ENCODE measurements around the gene VDAC2.

DNA sequence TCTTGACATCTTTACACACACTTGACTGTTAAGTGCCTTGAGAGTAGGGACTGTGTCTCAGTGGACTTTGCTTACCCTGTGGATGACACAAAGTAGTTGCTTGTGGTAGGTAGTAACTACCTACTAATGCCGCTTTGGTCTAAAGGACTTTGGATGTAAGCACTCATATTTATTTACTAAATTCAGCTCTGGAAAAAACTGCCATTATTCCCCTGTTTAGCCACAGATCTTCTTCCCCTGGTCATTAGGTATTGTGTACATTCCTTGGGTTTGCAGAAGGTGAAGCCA, 2.8 kb upstream of the VDAC2 start:
- no peak for TF ChIP-seq NFRKB (IDR thresholded peaks at IDR 0.05)
- no peak for TF ChIP-seq SP1 (IDR thresholded peaks at IDR 0.05)
- no peak for TF ChIP-seq FOXA1 (IDR thresholded peaks at IDR 0.05)
- TF ChIP-seq ZNF384 (IDR thresholded peaks at IDR 0.05), result no peak
- TF ChIP-seq BHLHE40 (IDR thresholded peaks at IDR 0.05; ENCODE audit: borderline replicate concordance), result no peak
- no peak for TF ChIP-seq LEF1 (IDR thresholded peaks at IDR 0.05; ENCODE audit: borderline replicate concordance)
- TF ChIP-seq HDGF (IDR thresholded peaks at IDR 0.05; ENCODE audit: borderline replicate concordance), result no peak
- no peak for TF ChIP-seq FOXM1 (IDR thresholded peaks at IDR 0.05; ENCODE audit: borderline replicate concordance)
- no peak for TF ChIP-seq TARDBP (IDR thresholded peaks at IDR 0.05)
- TF ChIP-seq L3MBTL2 (conservative IDR thresholded peaks at IDR 0.05), result no peak
- TF ChIP-seq CTBP1 (IDR thresholded peaks at IDR 0.05; ENCODE audit: borderline replicate concordance), result no peak
- TF ChIP-seq SUZ12 (IDR thresholded peaks at IDR 0.05), result no peak
- TF ChIP-seq FOXK2 (IDR thresholded peaks at IDR 0.05), result no peak
- TF ChIP-seq ELF4 (IDR thresholded peaks at IDR 0.05), result no peak
